ENCODE measurements around the gene LDAH. TPM values are rescaled to one million over a fixed set of nuclear protein-coding genes. Genes with fewer than 3 reads are reported as not detected.

Gene LDAH
- total and polyA plus RNA-seq, 10 of the 15 experiments (the other 5 are each of a cell fraction or from before 2014, with no cell fraction given): 17.9 to 44.7 (median 30.0) TPM

- TF ChIP-seq IRF3 (IDR thresholded peaks at IDR 0.05) (no peak), NFYB (IDR thresholded peaks at IDR 0.05; ENCODE audit: insufficient read depth, low read depth, low read length) (no peak), RBBP5 (conservative IDR thresholded peaks at IDR 0.05) (no peak), ASH2L (IDR thresholded peaks at IDR 0.05; ENCODE audit: borderline replicate concordance, low read depth) (no peak), TBL1XR1 (IDR thresholded peaks at IDR 0.05; ENCODE audit: low read depth, low read length) (no peak), NR2C1 (IDR thresholded peaks at IDR 0.05) (no peak), IRF5 (IDR thresholded peaks at IDR 0.05; ENCODE audit: borderline replicate concordance) (no peak)
Measured at GRCh38 chr2:20852670-20853069, 29.8 kb upstream of the LDAH start (continued).

- Histone ChIP-seq H3K27me3 (replicated peaks in 1 of 2; ENCODE audit: control insufficient read depth in 2 of 2, insufficient read depth in 2 of 2, low read length in 1 of 2) (no peaks in the 10 kb centered on the region; a peak in 1 of 4 replicates), H4K20me1 (ENCODE audit: control insufficient read depth, insufficient read depth) (no peaks in the 10 kb centered on the region), H3K4me2 (ENCODE audit: control insufficient read depth, insufficient read depth) (no peak overlapping the region), H2AFZ (ENCODE audit: control insufficient read depth, low read depth, low read length) (no peak overlapping the region), H3K36me3 (ENCODE audit: control insufficient read depth in 2 of 2, insufficient read depth in 2 of 2, low read length in 1 of 2) (no peaks in the 10 kb centered on the region), H3K79me2 (ENCODE audit: control insufficient read depth, insufficient read depth, low read length) (no peaks in the 10 kb centered on the region), H3K9me3 (replicated peaks; ENCODE audit: control insufficient read depth, insufficient read depth, low read length) (no peaks in the 10 kb centered on the region), H3K27ac (ENCODE audit: control insufficient read depth, insufficient read depth) (no peak overlapping the region), H3K9ac (ENCODE audit: control insufficient read depth, insufficient read depth, low read length) (no peak overlapping the region), H3K4me1 (ENCODE audit: control insufficient read depth, insufficient read depth, low read length) (no peaks in the 10 kb centered on the region), H3K4me3 (no peak overlapping the region)
- FAIRE-seq (no peak), DNase-seq (ENCODE audit: low read depth, low spot score) (no peak), ATAC-seq (no peak)
- intact Hi-C loops (cut with micrococcal nuclease; ENCODE audit: unreplicated experiment) (no loop called here), in situ Hi-C loops (cut with MboI) (no loop called here)
- ChIA-PET RAD21 (ENCODE audit: unreplicated experiment) (no interaction called here), SMC1A (ENCODE audit: uncharacterized antibody, unreplicated experiment) (interaction anchor here (1.1 kb wide), 1 partner anchor 110 kb away, joined by 3 read pairs; no protein-coding TSS in a partner anchor), CTCF (interaction anchor here (1.2 kb wide), 1 partner anchor 70 kb away, joined by 4 read pairs; no protein-coding TSS in a partner anchor), POLR2A (interaction anchor here (0.6 kb wide), 1 partner anchor 12 kb away, joined by 6 read pairs; no protein-coding TSS in a partner anchor)
- no TSS peak for BruUV-seq (replicated peaks)
- WGBS (ENCODE audit: insufficient coverage, insufficient replicate concordance, low lambda C conversion rate, missing lambda C conversion rate): 40% methylated on average over 6 of the region's 6 CpGs
- no peak for TF ChIP-seq RBBP5 (conservative IDR thresholded peaks at IDR 0.05)
- no peak for TF ChIP-seq NKRF (conservative IDR thresholded peaks at IDR 0.05)
- no peak for TF ChIP-seq HSF1 (IDR thresholded peaks at IDR 0.05; ENCODE audit: low read depth, low read length)
- TF ChIP-seq, protein P1, sequence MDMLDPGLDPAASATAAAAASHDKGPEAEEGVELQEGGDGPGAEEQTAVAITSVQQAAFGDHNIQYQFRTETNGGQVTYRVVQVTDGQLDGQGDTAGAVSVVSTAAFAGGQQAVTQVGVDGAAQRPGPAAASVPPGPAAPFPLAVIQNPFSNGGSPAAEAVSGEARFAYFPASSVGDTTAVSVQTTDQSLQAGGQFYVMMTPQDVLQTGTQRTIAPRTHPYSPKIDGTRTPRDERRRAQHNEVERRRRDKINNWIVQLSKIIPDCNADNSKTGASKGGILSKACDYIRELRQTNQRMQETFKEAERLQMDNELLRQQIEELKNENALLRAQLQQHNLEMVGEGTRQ (IDR thresholded peaks at IDR 0.05; ENCODE audit: borderline replicate concordance, low read depth, low read length): no peak
- TF ChIP-seq BACH1 (IDR thresholded peaks at IDR 0.05; ENCODE audit: borderline replicate concordance): no peak
- TF ChIP-seq ELK1 (IDR thresholded peaks at IDR 0.05; ENCODE audit: low read depth, low read length): no peak
- TF ChIP-seq TCF7 (IDR thresholded peaks at IDR 0.05; ENCODE audit: borderline replicate concordance): no peak
- no peak for TF ChIP-seq PAX5 (IDR thresholded peaks at IDR 0.05; ENCODE audit: borderline replicate concordance, low read depth, low read length)
- no peak for TF ChIP-seq SUPT20H (IDR thresholded peaks at IDR 0.05; ENCODE audit: borderline replicate concordance, control insufficient read depth, low read depth, low read length)
Measured at GRCh38 chr2:20852139-20852538, 29.2 kb upstream of the LDAH start.

Measured in GM12878 (cell line).